HUES6 (cell line): ENCODE data around the gene MRPL37.

Source experiments
- H3K27ac ChIP-seq: 2 replicates; pipeline ENCODE4 v1.7.0; 2013; ENCODE audit warnings: low read depth, mild to moderate bottlenecking, low read length, inconsistent platforms
- H3K27me3 ChIP-seq: 2 replicates; pipeline ENCODE4 v1.6.1; 2013; ENCODE audit warnings: low read length; ENCODE audit not compliant: control insufficient read depth, insufficient read depth
- H3K36me3 ChIP-seq: 2 replicates; pipeline ENCODE4 v1.6.1; 2013; ENCODE audit warnings: low read length; ENCODE audit not compliant: control insufficient read depth, insufficient read depth
- H3K4me1 ChIP-seq: 2 replicates; pipeline ENCODE4 v1.6.1; 2013; ENCODE audit warnings: low read length; ENCODE audit not compliant: control insufficient read depth, insufficient read depth
- H3K4me3 ChIP-seq: 2 replicates; pipeline ENCODE4 v1.5.1; 2013; ENCODE audit warnings: low read depth, low read length
- H3K9ac ChIP-seq: one replicate; pipeline ENCODE4 v1.6.1; 2013; ENCODE audit warnings: mild to moderate bottlenecking, low read length
- H3K9me3 ChIP-seq: 2 replicates; pipeline ENCODE4 v1.6.1; 2013; ENCODE audit warnings: low read depth, low read length; ENCODE audit not compliant: control insufficient read depth, insufficient read depth

Gene MRPL37

DNA sequence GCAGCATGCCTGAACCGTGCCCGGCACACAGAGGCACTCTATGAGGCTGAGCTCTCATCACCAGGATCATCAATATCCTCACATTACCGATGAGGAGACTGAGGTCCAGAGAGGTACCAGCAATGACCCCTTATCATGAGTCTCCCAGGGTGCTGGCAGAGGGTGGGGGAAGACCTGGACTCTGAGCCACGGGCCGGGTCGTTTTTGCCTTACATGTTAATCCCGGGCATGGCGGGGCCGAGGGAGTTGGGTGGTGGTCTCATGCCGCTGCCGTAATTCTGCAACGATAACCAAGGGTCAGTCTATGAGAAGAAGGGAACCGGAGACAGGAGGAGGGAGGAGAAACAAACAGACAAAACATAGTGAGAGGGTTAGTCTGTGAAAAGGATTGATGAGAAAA, 43.1 kb downstream of the MRPL37 start:
- Histone ChIP-seq H3K9ac (no peak overlapping the region), H3K27me3 (no peaks in the 10 kb centered on the region), H3K4me1 (no peaks in the 10 kb centered on the region), H3K27ac (no peak overlapping the region), H3K36me3 (peaks cover 74% of the 10 kb centered on the region), H3K9me3 (no peaks in the 10 kb centered on the region), H3K4me3 (no peak overlapping the region)

DNA sequence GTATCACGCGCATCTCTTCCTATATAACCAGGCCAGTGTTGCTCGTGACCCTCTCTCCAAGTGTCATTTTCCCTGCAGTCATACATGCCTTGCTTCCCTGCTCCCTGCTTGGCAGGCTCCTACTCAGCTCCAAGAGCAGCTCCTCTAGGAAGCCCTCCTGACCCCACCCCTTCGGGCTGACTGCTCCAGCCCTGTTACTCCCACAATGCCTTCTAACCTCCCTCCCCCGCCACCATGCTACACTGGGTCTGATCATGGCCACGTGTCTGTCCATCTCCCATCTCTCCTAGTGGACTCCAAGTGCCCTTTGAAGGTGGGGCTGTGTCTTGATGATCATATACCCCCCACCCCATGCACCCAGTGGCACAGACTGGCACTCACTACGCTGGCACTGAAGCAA, 44.7 kb downstream of the MRPL37 start:
- H3K36me3 ChIP-seq = peaks cover 68% of the 10 kb centered on the region
- H3K9ac ChIP-seq = no peak overlapping the region
- H3K4me1 ChIP-seq = no peaks in the 10 kb centered on the region
- no peak overlapping the region for H3K27ac ChIP-seq
- no peak overlapping the region for H3K4me3 ChIP-seq
- H3K27me3 ChIP-seq = no peaks in the 10 kb centered on the region
- H3K9me3 ChIP-seq = no peaks in the 10 kb centered on the region

GRCh38 chr1:54245501-54245900, 45.5 kb downstream of the MRPL37 start:
- Histone ChIP-seq H3K4me3 (no peak overlapping the region), H3K27ac (no peak overlapping the region), H3K9me3 (no peaks in the 10 kb centered on the region), H3K9ac (no peak overlapping the region), H3K36me3 (peaks cover 65% of the 10 kb centered on the region), H3K4me1 (peaks cover 4% of the 10 kb centered on the region; the same call in 1 of the 2 replicates), H3K27me3 (no peaks in the 10 kb centered on the region)

DNA sequence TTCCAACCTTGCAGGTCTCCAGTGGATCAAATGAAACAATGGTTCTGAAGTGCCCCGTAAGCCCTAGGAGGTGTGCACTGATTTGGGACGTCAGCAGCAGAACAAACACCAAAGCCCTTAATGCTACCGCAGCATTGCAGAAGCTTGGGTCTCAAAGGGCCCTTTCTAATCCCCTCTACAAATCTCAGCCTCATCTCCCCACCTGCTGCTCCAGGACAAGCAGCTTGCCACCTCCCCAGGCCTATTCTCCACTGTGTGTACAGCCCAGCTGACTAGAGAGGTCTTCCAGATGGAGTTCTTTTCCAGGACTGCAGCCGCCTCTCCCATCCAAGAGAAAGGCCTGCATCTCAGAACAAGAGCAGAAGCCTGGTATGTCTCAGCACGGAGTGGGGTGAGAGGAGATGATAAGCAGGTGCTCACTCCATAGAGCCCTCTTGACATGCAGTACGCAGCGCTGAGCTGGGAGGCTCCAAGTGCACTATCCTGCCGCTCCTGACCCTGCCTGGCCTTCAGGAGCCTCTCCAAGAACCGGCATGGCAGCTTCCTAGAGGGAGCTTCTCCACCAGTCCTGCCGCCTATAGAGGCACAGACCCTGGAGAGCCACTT, 46.3 kb downstream of the MRPL37 start:
- no peaks in the 10 kb centered on the region for H3K9me3 ChIP-seq
- peaks cover 65% of the 10 kb centered on the region for H3K36me3 ChIP-seq
- H3K4me1 ChIP-seq = peaks cover 6% of the 10 kb centered on the region; the same call in 1 of the 2 replicates
- no peak overlapping the region for H3K4me3 ChIP-seq
- no peak overlapping the region for H3K9ac ChIP-seq
- no peak overlapping the region for H3K27ac ChIP-seq
- H3K27me3 ChIP-seq = no peaks in the 10 kb centered on the region

- no peak overlapping the region; the same call in 1 of the 2 replicates for H3K27ac ChIP-seq
- no peak overlapping the region for H3K9ac ChIP-seq
- H3K36me3 ChIP-seq = peaks cover 60% of the 10 kb centered on the region
These were observed 48.0 kb downstream of the MRPL37 start for GRCh38 chr1:54247863-54248515.

GRCh38 chr1:54248966-54249365, 49.0 kb downstream of the MRPL37 start:
- peaks cover 50% of the 10 kb centered on the region for H3K36me3 ChIP-seq
- H3K27ac ChIP-seq = no peak overlapping the region; the same call in 1 of the 2 replicates

More at GRCh38 chr1:54247863-54248515, 48.0 kb downstream of the MRPL37 start:
- Histone ChIP-seq H3K4me1 (peaks cover 6% of the 10 kb centered on the region; the same call in 1 of the 2 replicates), H3K4me3 (no peak overlapping the region), H3K27me3 (no peaks in the 10 kb centered on the region), H3K9me3 (no peaks in the 10 kb centered on the region)

GRCh38 chr1:54249819-54250435, 50.0 kb downstream of the MRPL37 start:
- H3K27ac ChIP-seq = peak overlapping the region; percentile 64; the same call in 1 of the 2 replicates
- H3K36me3 ChIP-seq = peaks cover 43% of the 10 kb centered on the region
- no peak overlapping the region for H3K4me3 ChIP-seq
- no peaks in the 10 kb centered on the region for H3K27me3 ChIP-seq
- H3K9me3 ChIP-seq = no peaks in the 10 kb centered on the region
- H3K9ac ChIP-seq = no peak overlapping the region
- H3K4me1 ChIP-seq = peaks cover 6% of the 10 kb centered on the region; the same call in 1 of the 2 replicates

More at GRCh38 chr1:54248966-54249365, 49.0 kb downstream of the MRPL37 start:
- no peaks in the 10 kb centered on the region for H3K9me3 ChIP-seq
- no peak overlapping the region for H3K4me3 ChIP-seq
- peaks cover 6% of the 10 kb centered on the region; the same call in 1 of the 2 replicates for H3K4me1 ChIP-seq
- no peak overlapping the region for H3K9ac ChIP-seq
- no peaks in the 10 kb centered on the region for H3K27me3 ChIP-seq

DNA sequence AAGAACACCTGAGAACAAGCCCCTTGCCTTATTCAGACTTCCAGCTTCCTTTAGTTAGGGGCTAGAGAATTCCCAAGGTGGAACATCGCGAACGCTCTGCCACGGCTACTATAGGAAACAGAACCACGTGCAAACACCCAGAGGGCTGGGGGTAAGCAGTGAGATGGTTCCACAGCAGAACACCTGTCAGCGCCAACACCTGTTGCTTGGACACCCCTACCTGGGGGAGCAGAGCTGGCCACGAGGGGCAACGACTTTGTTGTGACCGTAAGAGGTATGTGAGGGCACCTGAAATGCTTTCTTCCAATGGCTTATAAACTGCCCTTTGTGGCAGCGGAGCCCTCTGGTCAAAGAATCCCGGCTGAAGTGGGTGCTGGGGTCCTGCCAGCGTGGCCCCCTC, 50.7 kb downstream of the MRPL37 start:
- H3K4me3 ChIP-seq = no peak overlapping the region
- no peaks in the 10 kb centered on the region for H3K27me3 ChIP-seq
- H3K9ac ChIP-seq = no peak overlapping the region
- H3K4me1 ChIP-seq = peaks cover 6% of the 10 kb centered on the region; the same call in 1 of the 2 replicates
- H3K27ac ChIP-seq = no peak overlapping the region
- H3K9me3 ChIP-seq = no peaks in the 10 kb centered on the region
- H3K36me3 ChIP-seq = peaks cover 42% of the 10 kb centered on the region

DNA sequence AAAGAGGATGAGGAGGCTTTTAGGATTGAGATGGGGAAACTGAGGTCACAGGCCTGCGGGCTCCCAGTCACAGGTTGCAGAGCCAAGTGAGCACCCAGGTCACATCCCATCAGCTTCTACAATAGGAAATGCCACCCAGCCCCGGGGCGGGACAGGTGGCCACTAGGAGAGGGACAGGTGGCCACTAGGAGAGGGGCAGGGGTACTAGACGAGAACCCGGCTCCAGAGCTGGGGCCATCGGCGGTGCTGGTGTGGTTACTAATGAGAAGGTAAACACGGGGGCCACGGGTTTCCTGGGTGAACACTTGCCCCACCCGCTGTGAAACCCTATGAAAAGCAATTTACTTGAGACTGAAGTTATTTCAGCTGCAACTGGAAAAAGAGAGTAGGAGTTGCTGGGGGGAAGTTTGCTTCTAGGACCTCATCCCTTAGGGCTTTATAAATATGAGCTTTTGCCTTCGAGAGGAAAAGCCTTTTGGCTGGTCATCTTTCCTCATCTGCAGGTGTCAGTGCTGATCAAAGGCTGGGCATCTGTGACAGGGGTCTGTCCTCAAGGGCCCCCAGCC, 52.5 kb downstream of the MRPL37 start:
- peaks cover 16% of the 10 kb centered on the region for H3K4me1 ChIP-seq
- H3K36me3 ChIP-seq = peaks cover 35% of the 10 kb centered on the region
- H3K9ac ChIP-seq = no peak overlapping the region
- no peaks in the 10 kb centered on the region for H3K27me3 ChIP-seq
- H3K4me3 ChIP-seq = no peak overlapping the region
- H3K9me3 ChIP-seq = no peaks in the 10 kb centered on the region
- H3K27ac ChIP-seq = no peak overlapping the region

- H3K9ac ChIP-seq = no peak overlapping the region
- no peaks in the 10 kb centered on the region for H3K27me3 ChIP-seq
- H3K4me1 ChIP-seq = peaks cover 23% of the 10 kb centered on the region
- no peaks in the 10 kb centered on the region for H3K9me3 ChIP-seq
- H3K4me3 ChIP-seq = no peak overlapping the region
- no peak overlapping the region for H3K27ac ChIP-seq
- peaks cover 28% of the 10 kb centered on the region for H3K36me3 ChIP-seq
These were observed 53.5 kb downstream of the MRPL37 start for GRCh38 chr1:54253480-54253879.

- Histone ChIP-seq H3K36me3 (peaks cover 23% of the 10 kb centered on the region), H3K27ac (no peak overlapping the region), H3K27me3 (no peaks in the 10 kb centered on the region), H3K4me3 (no peak overlapping the region), H3K9me3 (no peaks in the 10 kb centered on the region), H3K4me1 (peaks cover 25% of the 10 kb centered on the region), H3K9ac (peak overlapping the region; percentile 12)
These were observed 54.1 kb downstream of the MRPL37 start for GRCh38 chr1:54254055-54254454.
